ENCODE measurements around the gene GOLGA6L7.
"Not testable (repeated sequence)": the region's sequence is repeated elsewhere in the genome, so short reads cannot be mapped to it uniquely, and the experiment has no call there.

The GOLGA6L7 gene

GRCh38 chr15:28843520-28843919 is 4.9 kb downstream of the GOLGA6L7 start:
- DNase-seq: not testable (repeated sequence)

DNA sequence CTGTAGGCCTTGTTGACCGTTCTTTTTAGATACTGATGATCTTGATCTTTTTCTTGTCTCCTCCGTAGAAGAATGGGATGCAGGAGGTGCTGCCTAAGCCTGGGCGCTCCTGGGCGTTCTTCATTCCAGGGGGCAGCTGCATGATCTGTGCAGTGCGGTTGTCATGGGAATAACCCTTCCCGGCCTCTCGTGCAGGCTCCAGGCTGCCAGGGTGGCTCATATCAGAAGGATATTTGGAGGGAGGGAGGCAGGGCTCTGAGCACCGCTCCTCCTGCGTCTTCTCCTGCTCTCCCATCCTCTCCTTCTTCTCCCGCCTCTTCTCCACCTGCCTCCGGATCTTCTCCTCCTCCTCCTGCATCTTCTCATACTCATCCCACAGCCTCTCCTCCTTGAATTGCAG is 6.2 kb downstream of the GOLGA6L7 start:
- not testable (repeated sequence) for DNase-seq

- DNase-seq: not testable (repeated sequence)
These were observed 8.2 kb downstream of the GOLGA6L7 start for GRCh38 chr15:28840285-28840684.

DNA sequence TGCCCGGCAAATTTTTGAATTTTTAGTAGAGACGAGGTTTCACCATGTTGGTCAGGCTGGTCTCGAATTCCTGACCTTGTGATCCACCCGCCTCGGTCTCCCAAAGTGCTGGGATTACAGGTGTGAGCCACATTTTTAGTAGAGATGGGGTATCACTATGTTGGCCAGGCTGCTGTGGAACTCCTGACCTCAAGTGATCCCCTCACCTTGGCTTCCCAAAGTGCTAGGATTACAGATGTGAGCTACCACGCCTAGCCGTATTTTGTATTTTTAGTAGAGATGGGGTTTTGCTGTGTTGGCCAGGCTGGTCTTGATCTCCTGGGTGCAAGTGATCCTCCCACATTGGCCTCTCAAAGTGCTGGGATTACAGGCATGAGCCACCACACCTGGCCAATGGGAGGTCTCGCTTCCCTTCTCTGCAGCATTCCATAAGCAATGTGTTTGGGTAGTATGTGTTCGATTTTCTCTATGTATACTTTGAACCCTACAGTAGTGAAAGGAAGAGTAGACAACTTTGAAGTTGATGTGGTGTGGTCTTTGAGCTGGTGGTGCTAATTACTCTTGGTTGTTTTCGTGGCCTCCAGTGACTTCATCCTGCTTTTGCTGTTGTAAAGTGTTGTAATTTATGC is 13.4 kb downstream of the GOLGA6L7 start:
- not testable (repeated sequence) for DNase-seq

GRCh38 chr15:28831897-28832587 is 16.4 kb downstream of the GOLGA6L7 start:
- DNase-seq: peak; percentile 67 to 75

- DNase-seq: not testable (repeated sequence)
These were observed 27.0 kb downstream of the GOLGA6L7 start for GRCh38 chr15:28821420-28821819.

DNA sequence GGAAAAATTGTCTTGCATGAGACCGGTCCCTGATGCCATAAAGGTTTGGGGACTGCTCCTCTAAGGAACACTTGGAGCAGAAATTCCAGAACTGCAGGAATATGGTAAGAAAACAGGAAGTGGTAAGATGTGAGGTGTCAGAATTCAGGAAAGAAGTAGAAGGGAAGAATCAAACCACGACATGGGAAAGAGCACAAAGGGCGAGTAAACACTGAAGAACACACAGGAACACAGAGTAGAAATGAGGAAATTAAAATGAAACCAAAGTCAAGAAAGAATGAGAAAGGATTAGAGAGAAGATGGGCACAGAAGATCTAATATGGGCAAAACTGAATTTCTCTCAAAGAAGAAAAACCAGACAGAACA is 28.5 kb downstream of the GOLGA6L7 start:
- not testable (repeated sequence) for DNase-seq

DNA sequence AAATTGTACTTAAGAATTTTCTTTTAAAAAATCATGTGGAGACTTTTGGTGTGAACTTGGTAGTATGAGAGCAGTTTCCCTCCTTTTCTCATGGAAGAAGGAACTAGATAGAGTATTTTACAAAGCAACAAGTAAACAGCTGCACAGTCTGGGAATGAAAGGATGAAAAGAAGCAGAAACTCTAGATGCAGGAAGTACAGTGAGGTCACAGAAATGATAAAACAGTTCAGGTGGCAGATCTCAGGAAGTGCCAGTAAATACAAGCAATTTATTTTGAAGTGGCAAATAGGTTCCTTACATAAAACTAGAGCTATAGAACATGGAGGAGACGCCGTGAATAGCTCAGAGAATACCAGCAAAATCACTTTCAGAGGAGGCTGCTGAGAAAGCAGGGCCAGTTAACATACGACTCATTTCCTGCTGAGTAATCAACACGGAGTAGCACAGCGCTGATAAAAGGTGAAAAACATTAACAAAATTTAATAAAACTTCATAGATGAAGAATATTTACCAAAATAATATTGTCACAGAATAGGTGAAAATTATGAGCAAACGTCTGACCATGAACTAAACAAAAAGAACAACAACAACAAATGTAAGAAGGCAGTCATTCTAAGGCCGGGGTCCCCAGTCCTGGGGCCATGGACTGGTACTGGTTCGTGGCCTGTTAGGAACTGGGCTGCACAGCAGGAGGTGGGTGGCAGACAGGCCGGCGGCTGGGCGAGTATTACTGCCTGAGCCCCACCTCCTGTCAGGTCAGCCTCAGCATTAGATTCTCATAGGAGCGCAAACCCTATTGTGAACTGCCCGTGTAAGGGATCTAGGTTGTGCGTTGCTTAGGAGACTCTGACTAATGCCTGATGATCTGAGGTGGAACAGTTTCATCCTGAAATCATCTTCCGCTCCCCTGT is 29.2 kb downstream of the GOLGA6L7 start:
- DNase-seq: peak in 1 of 2 donors; percentile 6

DNA sequence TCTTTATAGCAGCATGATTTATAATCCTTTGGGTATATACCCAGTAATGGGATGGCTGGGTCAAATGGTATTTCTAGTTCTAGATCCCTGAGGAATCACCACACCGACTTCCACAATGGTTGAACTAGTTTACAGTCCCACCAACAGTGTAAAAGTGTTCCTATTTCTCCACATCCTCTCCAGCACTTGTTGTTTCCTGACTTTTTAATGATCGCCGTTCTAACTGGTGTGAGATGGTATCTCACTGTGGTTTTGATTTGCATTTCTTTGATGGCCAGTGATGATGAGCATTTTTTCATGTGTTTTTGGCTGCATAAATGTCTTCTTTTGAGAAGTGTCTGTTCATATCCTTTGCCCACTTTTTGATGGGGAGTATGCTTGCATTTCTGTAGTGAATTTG is 30.3 kb downstream of the GOLGA6L7 start:
- not testable (repeated sequence) for DNase-seq

DNA sequence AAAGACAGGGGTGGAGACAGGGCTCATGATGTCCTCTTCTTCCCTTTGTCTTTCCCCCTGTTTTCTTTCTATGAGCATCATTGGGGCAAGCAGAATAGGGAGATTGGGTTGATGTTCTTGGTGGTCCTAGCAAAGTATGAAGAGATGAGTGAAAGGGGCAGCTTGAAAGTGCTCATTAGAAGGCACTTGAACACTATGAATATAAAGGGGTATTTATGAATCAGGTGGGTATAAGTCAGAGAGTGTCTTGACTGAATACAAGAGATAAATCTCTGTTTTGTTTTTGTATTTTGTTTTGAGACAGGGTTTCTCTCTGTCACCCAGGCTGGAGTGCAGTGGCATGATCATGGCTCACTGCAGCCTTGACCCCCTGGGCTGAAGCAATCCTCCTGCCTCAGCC is 34.4 kb downstream of the GOLGA6L7 start:
- not testable (repeated sequence) for DNase-seq

- DNase-seq: not testable (repeated sequence)
These were observed 35.1 kb downstream of the GOLGA6L7 start for GRCh38 chr15:28813392-28813791.

GRCh38 chr15:28811852-28812550 is 36.4 kb downstream of the GOLGA6L7 start:
- DNase-seq: not testable (repeated sequence)

DNA sequence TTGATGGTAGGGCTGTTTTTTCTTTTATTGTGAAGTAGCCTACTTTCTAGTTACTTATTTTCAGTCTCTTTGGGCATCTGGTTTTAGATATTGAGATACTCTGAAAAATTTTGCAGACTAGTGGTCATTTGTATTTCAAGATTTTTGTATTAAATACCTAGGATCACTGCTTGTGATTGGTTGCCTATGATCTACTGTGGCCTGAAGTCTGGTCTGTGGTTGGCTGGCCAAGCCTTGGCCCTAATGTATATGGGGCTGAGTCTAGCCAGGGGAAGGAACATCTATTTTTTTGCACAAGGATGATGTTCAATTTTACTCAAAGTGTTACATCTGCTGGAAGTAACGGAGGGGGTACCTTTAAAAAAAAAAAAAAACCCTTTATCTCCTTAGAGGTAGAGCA is 38.0 kb downstream of the GOLGA6L7 start:
- not testable (repeated sequence) for DNase-seq

DNA sequence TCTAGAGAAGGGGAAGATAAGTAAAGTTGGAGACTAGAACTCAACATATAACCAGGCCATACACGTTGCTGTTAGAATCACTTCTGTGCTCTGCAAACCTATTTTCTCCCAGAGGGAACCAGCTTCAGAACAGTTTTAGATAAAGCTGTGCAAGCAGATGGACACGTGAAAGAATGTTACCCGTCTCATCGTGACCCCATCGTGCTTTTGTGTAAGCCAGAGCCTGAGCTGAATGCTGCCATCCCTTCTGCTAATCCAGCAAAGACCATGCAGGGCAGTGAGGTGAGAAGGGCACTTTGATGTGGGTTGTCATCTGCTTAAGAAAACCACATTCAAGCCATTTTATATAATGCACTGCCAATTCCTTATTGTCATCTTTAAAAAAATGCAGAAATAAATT is 40.3 kb downstream of the GOLGA6L7 start:
- DNase-seq: not testable (repeated sequence)

DNA sequence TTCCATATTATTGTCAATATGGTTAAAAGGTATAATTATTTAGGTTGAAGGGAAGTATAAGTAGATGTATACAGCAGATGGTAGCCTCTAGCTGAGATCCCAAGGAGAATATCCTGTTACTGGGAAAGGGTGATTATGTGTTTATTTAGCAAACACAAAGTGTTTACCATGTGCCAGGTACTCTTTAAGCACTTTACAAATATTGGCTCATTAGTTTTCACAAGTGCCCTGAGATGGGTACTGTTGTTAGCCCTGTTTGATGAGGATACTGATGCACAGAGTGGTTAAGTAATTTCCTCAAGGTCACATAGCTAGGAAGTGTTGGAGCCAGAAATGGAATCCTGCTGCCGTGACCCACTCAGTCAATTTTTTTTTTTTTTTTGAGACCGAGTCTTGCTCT is 48.1 kb downstream of the GOLGA6L7 start:
- not testable (repeated sequence) for DNase-seq

GRCh38 chr15:28798234-28798633 is 50.2 kb downstream of the GOLGA6L7 start:
- DNase-seq: not testable (repeated sequence)

- DNase-seq: not testable (repeated sequence)
These were observed 54.2 kb downstream of the GOLGA6L7 start for GRCh38 chr15:28794231-28794630.

Measured in stimulated activated CD4-positive, alpha-beta T cell treated with anti-CD3 and anti-CD28 coated beads, Interleukin-2, amount 100 ng/mL, for 24 hours (primary cell).